Fibroblast of pulmonary artery (primary cell): Measurements from ENCODE around the gene ATF4.

Experiments used
- DNase-seq: peaks from one replicate; pipeline ENCODE4 v3.0.0-alpha.2; 2010; ENCODE audit warnings: low read depth
- H3K4me3 ChIP-seq: replicated peaks from 2 replicates; pipeline ENCODE4 v1.5.1; 2011; ENCODE audit warnings: low read depth, mild to moderate bottlenecking, control low read depth, low read length, moderate library complexity
- TF ChIP-seq, protein P1 (sequence below): IDR thresholded peaks from 2 replicates; pipeline ENCODE4 v1.5.1; 2011; ENCODE audit warnings: mild to moderate bottlenecking, control low read depth, low read length, inconsistent platforms; ENCODE audit errors: missing control alignments

Gene ATF4

DNA sequence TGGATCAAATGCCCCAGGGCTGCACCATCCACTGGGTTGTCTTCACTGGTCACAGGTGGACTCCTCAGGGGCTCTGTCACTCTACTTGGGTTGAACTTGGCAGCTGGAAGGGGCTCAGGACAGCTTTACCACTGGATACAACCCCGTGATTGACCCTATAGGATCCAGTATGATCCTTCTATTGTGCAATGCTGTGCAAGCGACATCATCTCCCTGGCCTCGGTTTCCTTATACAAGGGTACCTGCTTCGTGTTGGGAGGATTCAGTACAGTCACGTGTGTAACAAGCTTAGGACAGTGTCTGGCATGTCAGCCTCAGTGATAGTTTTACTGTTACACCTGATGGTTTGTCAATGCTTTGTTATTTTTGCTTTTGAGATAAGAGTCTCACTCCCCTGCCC lies 38.8 kb upstream of the ATF4 start:
- TF ChIP-seq, protein P1, sequence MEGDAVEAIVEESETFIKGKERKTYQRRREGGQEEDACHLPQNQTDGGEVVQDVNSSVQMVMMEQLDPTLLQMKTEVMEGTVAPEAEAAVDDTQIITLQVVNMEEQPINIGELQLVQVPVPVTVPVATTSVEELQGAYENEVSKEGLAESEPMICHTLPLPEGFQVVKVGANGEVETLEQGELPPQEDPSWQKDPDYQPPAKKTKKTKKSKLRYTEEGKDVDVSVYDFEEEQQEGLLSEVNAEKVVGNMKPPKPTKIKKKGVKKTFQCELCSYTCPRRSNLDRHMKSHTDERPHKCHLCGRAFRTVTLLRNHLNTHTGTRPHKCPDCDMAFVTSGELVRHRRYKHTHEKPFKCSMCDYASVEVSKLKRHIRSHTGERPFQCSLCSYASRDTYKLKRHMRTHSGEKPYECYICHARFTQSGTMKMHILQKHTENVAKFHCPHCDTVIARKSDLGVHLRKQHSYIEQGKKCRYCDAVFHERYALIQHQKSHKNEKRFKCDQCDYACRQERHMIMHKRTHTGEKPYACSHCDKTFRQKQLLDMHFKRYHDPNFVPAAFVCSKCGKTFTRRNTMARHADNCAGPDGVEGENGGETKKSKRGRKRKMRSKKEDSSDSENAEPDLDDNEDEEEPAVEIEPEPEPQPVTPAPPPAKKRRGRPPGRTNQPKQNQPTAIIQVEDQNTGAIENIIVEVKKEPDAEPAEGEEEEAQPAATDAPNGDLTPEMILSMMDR, result no peak

DNA sequence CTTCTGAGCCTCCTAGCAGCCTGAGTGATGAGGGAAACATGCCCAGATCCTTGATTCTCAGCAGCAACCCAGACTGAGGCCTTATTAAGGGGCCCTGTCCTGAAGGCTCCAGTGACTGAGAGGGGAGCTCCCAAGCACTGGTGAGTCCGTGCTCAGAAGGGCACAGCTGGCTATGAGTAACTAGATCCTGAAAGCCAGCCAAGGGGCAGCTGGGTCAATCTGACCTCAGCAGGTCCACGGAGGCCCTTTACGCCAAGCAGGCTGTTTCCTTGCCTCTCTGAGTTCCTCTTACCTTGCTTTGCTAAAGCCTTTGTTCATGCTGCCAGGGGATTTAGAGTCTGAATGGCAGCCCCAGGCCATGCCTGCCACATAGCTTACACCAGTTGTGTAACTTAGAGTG lies 37.6 kb upstream of the ATF4 start:
- no peak for DNase-seq
- H3K4me3 ChIP-seq, result no peak overlapping the region
- TF ChIP-seq, protein P1, result no peak

More for the DNA sequence above, 38.8 kb upstream of the ATF4 start:
- no peak for DNase-seq
- H3K4me3 ChIP-seq, result no peak overlapping the region

DNA sequence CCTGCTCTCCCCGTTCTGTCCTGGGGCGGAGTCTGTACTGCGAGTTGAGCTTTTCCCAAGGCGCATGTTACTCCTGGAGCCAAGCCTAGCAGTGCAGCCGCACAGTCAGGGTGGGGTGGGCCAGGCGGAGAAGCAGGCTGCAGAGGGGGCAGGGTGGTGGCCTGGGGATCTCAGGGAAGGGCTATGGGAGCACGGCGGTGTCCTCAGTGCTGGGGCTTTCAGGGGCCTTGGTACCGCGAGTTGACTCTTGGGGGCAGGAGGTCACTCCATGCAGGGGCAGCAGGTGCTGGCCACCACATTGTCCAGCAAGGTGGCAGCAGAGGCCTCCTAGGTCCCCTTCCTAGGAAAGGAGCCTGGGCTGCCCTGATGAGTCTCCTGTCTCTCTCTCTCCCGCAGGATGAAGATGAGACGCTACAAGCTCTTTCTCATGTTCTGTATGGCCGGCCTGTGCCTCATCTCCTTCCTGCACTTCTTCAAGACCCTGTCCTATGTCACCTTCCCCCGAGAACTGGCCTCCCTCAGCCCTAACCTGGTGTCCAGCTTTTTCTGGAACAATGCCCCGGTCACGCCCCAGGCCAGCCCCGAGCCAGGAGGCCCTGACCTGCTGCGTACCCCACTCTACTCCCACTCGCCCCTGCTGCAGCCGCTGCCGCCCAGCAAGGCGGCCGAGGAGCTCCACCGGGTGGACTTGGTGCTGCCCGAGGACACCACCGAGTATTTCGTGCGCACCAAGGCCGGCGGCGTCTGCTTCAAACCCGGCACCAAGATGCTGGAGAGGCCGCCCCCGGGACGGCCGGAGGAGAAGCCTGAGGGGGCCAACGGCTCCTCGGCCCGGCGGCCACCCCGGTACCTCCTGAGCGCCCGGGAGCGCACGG lies 33.2 kb upstream of the ATF4 start:
- no peak for DNase-seq
- TF ChIP-seq, protein P1, result no peak

DNA sequence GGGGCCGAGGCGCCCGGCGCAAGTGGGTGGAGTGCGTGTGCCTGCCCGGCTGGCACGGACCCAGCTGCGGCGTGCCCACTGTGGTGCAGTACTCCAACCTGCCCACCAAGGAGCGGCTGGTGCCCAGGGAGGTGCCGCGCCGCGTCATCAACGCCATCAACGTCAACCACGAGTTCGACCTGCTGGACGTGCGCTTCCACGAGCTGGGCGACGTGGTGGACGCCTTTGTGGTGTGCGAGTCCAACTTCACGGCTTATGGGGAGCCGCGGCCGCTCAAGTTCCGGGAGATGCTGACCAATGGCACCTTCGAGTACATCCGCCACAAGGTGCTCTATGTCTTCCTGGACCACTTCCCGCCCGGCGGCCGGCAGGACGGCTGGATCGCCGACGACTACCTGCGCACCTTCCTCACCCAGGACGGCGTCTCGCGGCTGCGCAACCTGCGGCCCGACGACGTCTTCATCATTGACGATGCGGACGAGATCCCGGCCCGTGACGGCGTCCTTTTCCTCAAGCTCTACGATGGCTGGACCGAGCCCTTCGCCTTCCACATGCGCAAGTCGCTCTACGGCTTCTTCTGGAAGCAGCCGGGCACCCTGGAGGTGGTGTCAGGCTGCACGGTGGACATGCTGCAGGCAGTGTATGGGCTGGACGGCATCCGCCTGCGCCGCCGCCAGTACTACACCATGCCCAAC lies 32.4 kb upstream of the ATF4 start:
- TF ChIP-seq, protein P1, result no peak

More for the DNA sequence above, 33.2 kb upstream of the ATF4 start:
- no peak overlapping the region for H3K4me3 ChIP-seq

DNA sequence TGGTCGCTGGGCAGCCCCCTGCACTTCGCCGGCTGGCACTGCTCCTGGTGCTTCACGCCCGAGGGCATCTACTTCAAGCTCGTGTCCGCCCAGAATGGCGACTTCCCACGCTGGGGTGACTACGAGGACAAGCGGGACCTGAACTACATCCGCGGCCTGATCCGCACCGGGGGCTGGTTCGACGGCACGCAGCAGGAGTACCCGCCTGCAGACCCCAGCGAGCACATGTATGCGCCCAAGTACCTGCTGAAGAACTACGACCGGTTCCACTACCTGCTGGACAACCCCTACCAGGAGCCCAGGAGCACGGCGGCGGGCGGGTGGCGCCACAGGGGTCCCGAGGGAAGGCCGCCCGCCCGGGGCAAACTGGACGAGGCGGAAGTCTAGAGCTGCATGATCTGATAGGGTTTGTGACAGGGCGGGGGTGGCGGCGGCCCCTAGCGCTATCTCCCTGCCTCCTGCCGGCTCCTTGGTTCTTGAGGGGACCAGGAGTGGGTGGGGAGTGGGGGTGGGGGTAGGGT lies 31.7 kb upstream of the ATF4 start:
- TF ChIP-seq, protein P1, result no peak
- DNase-seq, result no peak
- H3K4me3 ChIP-seq, result no peak overlapping the region

More for the DNA sequence above, 32.4 kb upstream of the ATF4 start:
- H3K4me3 ChIP-seq, result no peak overlapping the region
- DNase-seq, result no peak

DNA sequence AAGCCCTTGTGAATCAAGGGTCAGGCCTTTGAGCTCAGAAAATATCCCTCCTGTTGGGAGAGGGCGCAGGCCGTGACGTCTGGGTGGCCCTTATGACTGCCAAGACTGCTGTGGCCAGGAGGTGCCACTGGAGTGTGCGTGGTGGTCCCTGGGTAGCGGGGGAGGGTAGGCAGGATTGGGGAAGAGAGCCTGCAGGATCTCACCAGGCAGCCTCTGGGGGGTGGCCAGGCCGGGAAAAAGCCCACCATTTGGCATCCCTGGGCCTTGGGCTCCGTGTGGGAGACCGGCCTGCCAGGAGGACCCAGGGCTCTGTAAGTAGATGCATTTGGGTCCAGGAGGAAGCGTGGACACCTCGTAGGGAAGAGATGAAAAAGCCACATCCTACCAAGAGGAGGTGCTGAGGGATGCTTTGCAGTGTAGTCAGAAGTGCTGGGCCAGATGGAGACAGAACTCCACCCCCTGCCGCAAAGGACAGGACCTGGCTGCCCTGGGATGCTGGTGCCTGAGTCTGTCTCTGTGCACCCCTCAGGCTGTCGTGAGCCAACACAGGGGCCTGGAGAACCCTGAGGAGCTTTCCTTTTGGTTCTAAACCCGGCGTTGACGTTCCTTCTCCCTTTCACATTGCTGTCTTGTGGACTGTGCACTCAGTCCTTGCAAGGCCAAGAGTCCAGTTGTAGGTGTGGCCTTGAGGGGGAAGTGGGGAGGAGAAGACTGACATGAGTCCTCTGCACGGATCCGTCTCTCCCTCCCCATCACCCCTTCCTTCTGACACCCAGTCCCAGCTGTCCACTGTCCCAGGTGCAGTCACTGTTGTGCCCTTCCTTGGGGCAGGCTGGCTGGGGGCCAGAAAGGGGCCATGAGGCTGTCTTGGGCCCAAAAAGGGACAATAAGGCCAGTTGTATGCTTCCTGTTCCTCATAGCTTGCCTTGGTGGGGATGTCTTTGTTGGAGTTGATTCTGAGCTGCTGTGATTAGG lies 31.0 kb upstream of the ATF4 start:
- no peak overlapping the region for H3K4me3 ChIP-seq
- TF ChIP-seq, protein P1, result no peak
- no peak for DNase-seq
